Parathyroid adenoma (tissue), 2 donors: ENCODE measurements around the gene CDK8.
"Not testable (repeated sequence)": the region's sequence is repeated elsewhere in the genome, so short reads cannot be mapped to it uniquely, and the experiment has no call there.

Experiments used
- H2AFZ ChIP-seq: fragments of 300-600 bp; sonication (generic); one replicate; pipeline ENCODE4 v1.7.0; 2017; ENCODE audit warnings: antibody characterized with exemption, mild to moderate bottlenecking
- H3K27ac ChIP-seq: fragments of 300-600 bp; sonication (generic); one replicate; pipeline ENCODE4 v1.7.0; 2017
- H3K27me3 ChIP-seq: fragments of 300-600 bp; sonication (generic); one replicate; pipeline ENCODE4 v1.7.0; 2017; ENCODE audit warnings: low read length; ENCODE audit not compliant: control insufficient read depth, insufficient read depth
- H3K36me3 ChIP-seq: fragments of 300-600 bp; sonication (generic); one replicate; pipeline ENCODE4 v1.7.0; 2017; ENCODE audit warnings: low read length; ENCODE audit not compliant: control insufficient read depth, insufficient read depth
- H3K4me1 ChIP-seq: fragments of 300-600 bp; sonication (generic); one replicate; pipeline ENCODE4 v1.7.0; 2017; ENCODE audit warnings: control low read depth
- H3K4me2 ChIP-seq: fragments of 300-600 bp; sonication (generic); one replicate; pipeline ENCODE4 v1.7.0; 2017; ENCODE audit warnings: low read length
- H3K4me3 ChIP-seq: fragments of 300-600 bp; sonication (generic); one replicate; pipeline ENCODE4 v1.7.0; 2017; ENCODE audit warnings: low read depth, low read length
- H3K79me2 ChIP-seq: fragments of 300-600 bp; sonication (generic); one replicate; pipeline ENCODE4 v1.7.0; 2017; ENCODE audit warnings: control low read depth
- H3K9ac ChIP-seq: fragments of 300-600 bp; sonication (generic); one replicate; pipeline ENCODE4 v1.7.0; 2017; ENCODE audit warnings: mild to moderate bottlenecking
- H3K9me3 ChIP-seq: fragments of 300-600 bp; sonication (generic); one replicate; pipeline ENCODE4 v1.7.0; 2017; ENCODE audit warnings: low read length; ENCODE audit not compliant: control insufficient read depth
- CTCF ChIP-seq: fragments of 300-600 bp; sonication (generic); IDR thresholded peaks from one replicate; pipeline ENCODE4 v1.7.0; 2017; ENCODE audit warnings: antibody characterized with exemption, mild to moderate bottlenecking
- donor health status: primary hyperparathyroidism.

CDK8 gene

DNA sequence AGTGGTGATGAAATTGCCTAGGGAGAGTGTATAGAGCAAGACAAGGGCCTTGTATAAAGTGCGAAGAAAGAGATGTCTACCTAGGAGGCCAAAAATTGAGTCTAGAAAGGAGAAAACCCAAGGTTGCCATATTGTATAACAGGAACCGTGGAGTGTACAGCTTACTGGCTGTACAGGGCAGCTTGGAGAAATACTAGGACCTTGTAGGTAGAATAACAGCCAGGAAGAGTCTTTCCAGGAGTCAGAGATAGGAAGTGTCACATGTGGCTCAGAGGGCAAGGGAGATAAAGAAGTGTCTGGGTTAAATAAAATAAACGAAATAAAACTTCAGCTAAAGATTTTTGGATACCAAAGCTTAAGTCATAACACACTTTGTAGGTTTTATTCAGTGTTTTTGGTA lies 12.4 kb downstream of the CDK8 start:
- no peak overlapping the region for H3K4me2 ChIP-seq
- H3K9ac ChIP-seq: no peak overlapping the region
- H3K27me3 ChIP-seq: no peaks in the 10 kb centered on the region
- no peak overlapping the region for H3K27ac ChIP-seq
- H3K4me1 ChIP-seq: peaks cover 4% of the 10 kb centered on the region
- TF ChIP-seq CTCF: no peak
- no peak overlapping the region for H3K4me3 ChIP-seq
- no peaks in the 10 kb centered on the region for H3K36me3 ChIP-seq
- no peak overlapping the region for H2AFZ ChIP-seq
- peaks cover 34% of the 10 kb centered on the region for H3K79me2 ChIP-seq
- no peaks in the 10 kb centered on the region for H3K9me3 ChIP-seq

GRCh38 chr13:26270707-26271106 lies 16.8 kb downstream of the CDK8 start:
- Histone ChIP-seq H3K36me3 (no peaks in the 10 kb centered on the region), H3K27ac (no peak overlapping the region), H3K4me1 (peaks cover 4% of the 10 kb centered on the region), H3K9me3 (no peaks in the 10 kb centered on the region), H3K9ac (no peak overlapping the region), H3K79me2 (peaks cover 18% of the 10 kb centered on the region), H2AFZ (no peak overlapping the region), H3K4me3 (no peak overlapping the region), H3K4me2 (no peak overlapping the region), H3K27me3 (no peaks in the 10 kb centered on the region)
- no peak for TF ChIP-seq CTCF

GRCh38 chr13:26272621-26273020 lies 18.7 kb downstream of the CDK8 start:
- Histone ChIP-seq H3K9ac (no peak overlapping the region), H2AFZ (no peak overlapping the region), H3K79me2 (peaks cover 23% of the 10 kb centered on the region), H3K4me3 (no peak overlapping the region), H3K9me3 (no peaks in the 10 kb centered on the region), H3K27me3 (no peaks in the 10 kb centered on the region), H3K4me1 (peaks cover 4% of the 10 kb centered on the region), H3K27ac (no peak overlapping the region), H3K36me3 (no peaks in the 10 kb centered on the region), H3K4me2 (no peak overlapping the region)
- no peak for TF ChIP-seq CTCF

DNA sequence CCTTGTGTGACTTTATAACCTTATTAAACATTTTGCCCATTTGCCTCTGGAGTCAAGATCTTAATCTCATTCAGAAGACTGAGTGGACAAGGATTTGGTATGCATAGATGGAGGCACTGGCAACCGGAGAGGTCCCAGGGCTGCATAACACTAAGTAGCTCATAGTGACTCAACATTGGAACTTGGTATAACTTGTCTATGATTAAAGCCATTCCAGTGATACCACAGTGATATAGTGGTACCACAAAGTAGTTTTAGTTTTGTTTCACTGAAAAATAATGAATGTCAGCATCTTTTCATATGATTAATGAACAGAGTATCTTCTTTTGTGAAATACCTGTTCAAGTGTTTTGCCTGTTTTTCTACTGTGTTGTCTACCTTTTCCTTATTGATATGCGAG lies 26.4 kb downstream of the CDK8 start:
- Histone ChIP-seq H3K4me3 (no peak overlapping the region), H3K79me2 (peaks cover 33% of the 10 kb centered on the region), H2AFZ (no peak overlapping the region), H3K27ac (no peak overlapping the region), H3K9ac (no peak overlapping the region), H3K9me3 (no peaks in the 10 kb centered on the region), H3K36me3 (no peaks in the 10 kb centered on the region), H3K4me2 (no peak overlapping the region), H3K27me3 (no peaks in the 10 kb centered on the region), H3K4me1 (no peaks in the 10 kb centered on the region)
- TF ChIP-seq CTCF: no peak

DNA sequence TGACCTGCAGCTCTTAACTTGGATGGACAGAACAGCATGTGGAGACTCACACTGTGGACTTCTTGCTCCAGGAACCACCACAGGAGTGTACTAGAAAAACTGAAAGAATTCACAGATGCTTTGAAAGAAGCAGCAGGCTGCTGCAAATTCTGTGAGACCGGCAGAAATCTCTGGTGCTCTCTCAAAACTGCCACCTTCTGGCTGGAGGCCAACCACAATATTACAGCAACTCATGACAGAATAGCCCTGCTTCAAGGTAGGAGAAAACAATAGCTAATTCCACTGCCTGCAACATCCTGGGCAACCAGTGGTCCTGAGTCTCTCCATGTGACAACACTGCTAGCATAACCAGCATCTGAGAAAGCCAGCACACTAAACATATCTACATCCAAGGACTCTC lies 26.9 kb downstream of the CDK8 start:
- no peaks in the 10 kb centered on the region for H3K9me3 ChIP-seq
- no peak overlapping the region for H3K27ac ChIP-seq
- no peak overlapping the region for H3K4me3 ChIP-seq
- H3K4me1 ChIP-seq: no peaks in the 10 kb centered on the region
- H3K4me2 ChIP-seq: no peak overlapping the region
- TF ChIP-seq CTCF: no peak
- no peak overlapping the region for H2AFZ ChIP-seq
- peaks cover 31% of the 10 kb centered on the region for H3K79me2 ChIP-seq
- no peaks in the 10 kb centered on the region for H3K36me3 ChIP-seq
- H3K9ac ChIP-seq: no peak overlapping the region
- H3K27me3 ChIP-seq: no peaks in the 10 kb centered on the region

DNA sequence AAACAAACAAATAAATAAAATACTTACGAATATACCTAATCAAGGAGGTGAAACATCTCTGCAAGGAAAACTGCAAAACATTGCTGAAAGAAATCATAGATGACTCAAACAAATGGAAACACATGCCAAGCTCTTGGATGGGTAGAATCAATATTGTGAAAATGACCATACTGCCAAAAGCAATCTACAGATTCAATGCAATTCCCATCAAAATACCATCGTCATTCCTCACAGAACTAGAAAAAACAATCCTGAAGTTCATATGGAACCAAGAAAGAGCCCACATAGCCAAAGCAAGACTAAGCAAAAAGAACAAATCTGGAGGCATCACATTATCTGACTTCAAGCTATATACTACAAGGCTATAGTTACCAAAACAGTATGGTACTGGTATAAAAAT lies 32.0 kb downstream of the CDK8 start:
- H3K4me3 ChIP-seq, H3K9me3 ChIP-seq, H3K27me3 ChIP-seq, H2AFZ ChIP-seq, H3K36me3 ChIP-seq, H3K9ac ChIP-seq, H3K4me2 ChIP-seq, H3K4me1 ChIP-seq, H3K27ac ChIP-seq: not testable (repeated sequence)
- H3K79me2 ChIP-seq: peaks cover 23% of the 10 kb centered on the region

DNA sequence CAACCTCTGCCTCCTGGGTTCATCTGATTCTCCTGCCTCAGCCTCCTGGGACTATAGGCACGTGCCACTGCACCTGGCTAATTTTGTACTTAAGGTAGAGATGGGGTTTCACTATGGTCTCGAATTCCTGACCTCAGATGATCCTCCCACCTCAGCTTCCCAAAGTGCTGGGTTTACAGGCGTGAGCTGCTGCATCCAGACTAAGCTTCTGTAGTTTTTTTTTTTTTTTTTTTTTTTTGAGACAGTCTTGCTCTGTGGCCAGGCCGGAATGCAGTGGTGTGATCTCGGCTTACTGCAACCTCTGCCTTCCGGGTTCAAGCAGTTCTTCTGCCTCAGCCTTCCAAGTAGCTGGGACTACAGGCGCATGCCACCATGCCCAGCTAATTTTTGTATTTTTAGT lies 34.9 kb downstream of the CDK8 start:
- not testable (repeated sequence) for H3K79me2 ChIP-seq, H3K9me3 ChIP-seq, H3K36me3 ChIP-seq, H3K27me3 ChIP-seq, H3K9ac ChIP-seq, H3K4me1 ChIP-seq, H3K27ac ChIP-seq, H3K4me3 ChIP-seq, H3K4me2 ChIP-seq, H2AFZ ChIP-seq
